NCI-H1694 (cell line): ENCODE measurements around the gene CEP72.
"Not testable (repeated sequence)": the region's sequence is repeated elsewhere in the genome, so short reads cannot be mapped to it uniquely, and the experiment has no call there.

Experiments used
- DNase-seq: peaks from one replicate; lab custom pipeline; 2025; lab: John Stamatoyannopoulos, UW

Gene CEP72

DNA sequence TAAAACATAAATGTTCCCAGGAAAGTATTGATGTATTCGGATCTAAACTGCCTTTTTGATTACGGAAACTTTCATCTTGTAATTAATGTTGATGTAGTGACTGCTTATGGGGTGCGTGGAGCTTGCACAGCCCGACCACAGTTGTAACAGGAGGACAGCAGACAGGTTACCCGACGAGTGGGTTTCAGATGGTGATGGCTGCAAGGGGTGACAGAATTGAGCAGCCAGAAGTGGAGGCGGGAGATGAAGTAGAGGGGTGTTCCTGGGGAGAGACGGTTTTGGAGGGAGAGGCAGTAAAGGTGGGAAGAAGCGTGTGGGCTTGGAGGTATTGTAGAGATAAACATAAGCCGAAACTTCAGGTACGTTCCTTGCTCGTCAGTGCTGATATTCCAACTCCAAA, 5.8 kb downstream of the CEP72 start:
- no peak for DNase-seq

DNA sequence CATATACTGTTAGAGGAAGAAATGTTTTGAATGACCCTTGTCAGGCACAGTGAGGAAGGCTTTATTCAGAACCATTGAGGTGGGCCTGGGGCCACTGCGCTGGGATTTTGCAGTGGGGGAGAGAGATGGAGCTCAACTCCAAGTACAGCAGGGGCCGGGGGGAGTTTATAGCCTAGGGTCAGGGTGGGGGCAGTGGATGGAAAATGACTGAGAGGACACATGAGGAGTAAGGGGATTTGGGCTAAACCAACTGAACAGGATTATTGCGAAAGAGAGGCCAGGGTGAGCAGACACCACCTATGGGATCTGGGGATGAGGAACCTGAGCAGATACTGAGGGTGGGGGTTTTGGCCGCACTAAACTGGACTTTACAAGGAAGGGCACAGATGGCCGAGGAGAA, 6.3 kb downstream of the CEP72 start:
- no peak for DNase-seq

DNA sequence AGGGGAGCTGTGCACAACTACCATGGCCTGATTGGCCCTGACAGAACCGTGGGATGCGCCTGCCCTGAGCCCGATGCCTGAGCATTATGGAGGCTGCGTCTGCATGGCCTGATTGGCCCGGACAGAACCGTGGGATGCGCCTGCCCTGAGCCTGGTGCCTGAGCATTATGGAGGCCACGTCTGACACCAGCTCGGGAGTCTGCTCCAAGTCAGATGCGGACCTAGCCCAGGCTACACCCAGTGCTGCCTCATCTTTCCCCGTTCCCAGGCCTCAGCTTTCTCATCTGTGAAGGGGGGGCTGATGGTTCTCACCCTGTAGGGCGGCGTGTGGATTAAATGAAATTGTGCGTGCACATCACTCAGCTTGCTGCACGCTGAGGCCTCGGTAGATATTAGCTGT, 7.3 kb downstream of the CEP72 start:
- no peak for DNase-seq

DNA sequence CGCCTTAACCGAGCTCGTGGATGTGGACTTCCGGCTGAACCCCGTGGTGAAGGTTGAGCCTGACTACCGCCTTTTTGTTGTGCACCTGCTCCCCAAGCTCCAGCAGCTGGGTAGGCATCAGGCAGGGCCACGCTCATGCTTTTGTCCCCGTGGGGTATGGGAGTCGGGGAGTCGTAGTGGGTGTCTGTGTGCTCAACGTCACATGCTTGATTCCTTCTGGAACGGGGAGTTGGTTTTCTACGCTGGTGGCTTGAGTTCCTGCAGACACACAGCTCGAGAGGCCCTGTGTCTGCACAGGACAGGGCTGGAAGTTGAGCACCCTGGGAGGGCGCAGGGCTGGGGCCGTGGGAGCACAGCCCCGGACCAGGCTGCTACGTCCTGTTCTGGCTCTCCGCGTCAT, 8.0 kb downstream of the CEP72 start:
- DNase-seq, result no peak

DNA sequence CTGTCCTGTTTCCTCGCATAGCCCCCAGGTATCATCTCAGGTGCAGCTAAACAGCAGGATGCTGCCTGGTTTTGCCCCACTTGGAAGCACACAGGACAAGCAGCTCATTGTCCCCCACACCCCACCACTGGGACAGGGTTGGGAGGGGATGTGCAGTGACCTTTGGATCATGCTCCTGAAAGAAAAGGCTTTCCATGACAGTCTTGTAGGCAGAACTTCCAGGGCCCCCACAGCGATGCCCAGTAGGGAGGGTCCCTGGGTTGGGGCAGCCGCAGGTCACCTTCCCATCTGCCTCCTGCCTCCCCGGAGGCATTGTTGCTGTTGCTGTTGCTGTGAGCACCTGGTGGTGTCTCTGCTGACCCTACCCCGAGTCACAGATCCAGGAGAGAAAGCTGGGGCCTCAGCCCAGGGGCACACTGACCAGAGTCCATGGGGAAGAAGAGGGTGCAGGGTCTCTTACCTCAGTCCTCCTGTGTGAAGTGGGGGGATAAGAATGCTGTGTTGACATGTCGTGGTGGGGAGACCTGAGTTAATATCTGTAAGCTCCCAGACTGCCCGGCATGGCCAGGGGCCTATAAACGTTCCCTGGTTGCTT, 8.5 kb downstream of the CEP72 start:
- DNase-seq, result no peak

DNA sequence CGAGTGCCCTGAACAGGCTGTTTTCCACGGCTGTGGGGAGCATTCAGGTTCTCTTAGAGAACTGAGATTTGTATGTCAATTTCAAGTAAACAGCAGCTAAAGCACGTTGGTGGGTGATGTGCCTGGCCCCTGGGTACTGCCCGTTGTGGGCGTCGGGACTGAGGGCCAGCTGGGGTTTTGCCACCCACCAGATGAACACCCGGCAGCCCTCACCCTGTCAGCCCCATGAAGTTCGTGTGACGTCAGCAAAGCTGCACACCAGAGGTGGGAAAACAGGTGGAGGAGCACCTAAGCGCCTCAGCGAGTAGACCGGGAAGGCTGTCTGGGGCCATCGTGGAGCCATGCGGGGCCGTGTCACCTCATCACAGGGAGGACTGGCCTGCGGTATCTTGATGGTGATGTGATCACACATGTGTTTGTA, 9.2 kb downstream of the CEP72 start:
- DNase-seq, result no peak

DNA sequence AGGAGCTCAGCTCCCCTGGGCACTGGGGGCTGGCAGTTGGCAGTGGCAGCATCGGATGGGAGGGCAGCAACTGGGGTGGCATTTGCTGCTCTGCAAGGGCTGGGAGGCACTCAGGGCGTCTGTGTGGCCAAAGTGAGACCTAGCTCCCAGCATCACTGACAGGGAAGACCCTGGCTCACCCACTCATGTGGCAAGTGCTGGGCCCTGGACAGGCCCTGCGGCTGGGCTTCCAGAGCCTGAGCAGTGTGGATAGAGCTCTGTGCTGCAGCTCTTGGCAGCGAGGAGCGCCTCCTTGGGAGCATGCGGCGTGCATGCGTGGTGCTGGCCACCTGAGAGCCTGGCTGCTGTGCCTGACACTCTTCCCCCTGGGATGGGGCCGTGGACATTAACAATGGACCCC, 10.2 kb downstream of the CEP72 start:
- no peak for DNase-seq

DNA sequence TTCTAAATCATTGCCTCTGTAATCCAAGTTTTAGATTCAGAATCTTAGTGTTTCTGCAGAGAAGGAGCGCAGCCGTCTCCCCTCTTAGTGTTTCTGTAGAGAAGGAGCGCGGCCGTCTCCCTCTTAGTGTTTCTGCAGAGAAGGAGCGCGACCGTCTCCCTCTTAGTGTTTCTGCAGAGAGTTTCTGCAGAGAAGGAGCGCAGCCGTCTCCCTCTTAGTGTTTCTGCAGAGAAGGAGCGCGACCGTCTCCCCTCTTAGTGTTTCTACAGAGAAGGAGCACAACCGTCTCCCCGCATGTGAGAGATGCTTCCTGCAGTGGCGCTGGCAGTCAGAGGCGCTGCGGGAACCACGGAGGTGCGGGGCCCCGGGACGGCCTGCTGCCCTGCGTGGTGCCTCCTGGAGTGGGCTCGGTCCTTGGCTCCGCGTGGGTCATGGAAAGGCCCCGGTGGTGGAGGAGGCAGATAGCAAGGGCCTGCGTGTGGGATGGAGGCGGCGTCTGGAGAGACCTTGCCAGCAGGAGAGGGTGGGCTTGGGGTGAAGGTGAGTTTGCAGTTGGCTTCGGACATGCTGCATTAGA, 10.9 kb downstream of the CEP72 start:
- no peak for DNase-seq

DNA sequence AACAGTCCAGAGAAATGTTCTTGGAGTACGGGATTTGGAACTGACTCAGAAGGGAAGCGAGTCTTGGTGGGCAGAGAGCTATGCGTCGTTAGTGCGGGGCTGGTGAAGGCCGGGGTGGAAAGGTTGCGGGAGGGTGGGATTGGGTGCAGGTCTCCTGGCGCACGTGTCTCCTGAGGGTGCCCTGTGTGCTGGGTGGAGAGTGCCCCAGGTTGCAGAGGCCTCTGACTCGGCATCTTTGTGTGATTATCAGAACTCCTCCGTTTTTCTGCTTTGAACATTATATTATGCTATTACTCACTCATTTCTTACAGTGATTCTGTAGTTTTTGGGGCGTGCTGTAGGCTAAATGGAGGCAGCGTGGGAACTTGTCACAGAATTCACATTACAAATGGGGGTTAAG, 11.4 kb downstream of the CEP72 start:
- no peak for DNase-seq

DNA sequence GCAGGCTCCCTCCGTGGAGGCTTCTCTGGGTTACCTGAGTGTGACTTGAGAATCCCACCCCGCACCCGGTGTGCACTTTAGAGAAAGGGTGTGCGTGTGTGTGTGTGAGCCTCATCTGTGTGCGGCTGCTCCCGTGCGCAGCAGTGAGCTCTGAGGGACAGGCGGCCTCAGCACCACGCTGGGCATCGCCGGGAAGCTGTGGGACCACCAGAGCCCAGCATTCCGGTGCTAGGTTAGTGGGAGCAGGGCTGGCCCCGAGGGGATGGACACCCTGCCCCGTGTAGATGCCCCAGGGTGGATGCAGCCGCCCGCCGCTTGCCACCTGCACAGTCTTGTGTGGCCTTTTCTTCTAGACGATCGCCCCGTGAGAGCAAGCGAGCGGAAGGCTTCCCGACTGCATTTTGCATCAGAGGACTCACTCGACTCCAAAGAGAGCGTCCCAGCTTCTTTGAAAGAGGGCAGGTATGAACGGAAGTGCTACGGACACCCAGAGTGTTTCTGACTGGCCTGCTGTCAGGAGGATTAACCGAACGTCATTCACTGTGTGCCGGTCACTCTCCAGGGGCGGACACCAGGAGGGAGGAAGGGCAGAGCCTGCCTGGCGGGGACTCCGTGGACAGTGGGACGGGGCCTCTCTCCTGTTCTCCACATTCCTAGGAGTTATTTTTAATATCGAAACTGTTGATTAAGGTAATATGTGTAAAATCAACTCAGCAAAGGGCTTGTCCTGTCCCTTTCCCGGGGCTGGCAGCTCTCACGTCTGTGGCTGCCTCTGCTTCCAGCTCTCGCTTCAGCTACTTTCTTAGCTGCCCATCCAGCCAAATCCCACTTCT, 12.2 kb downstream of the CEP72 start:
- no peak for DNase-seq

DNA sequence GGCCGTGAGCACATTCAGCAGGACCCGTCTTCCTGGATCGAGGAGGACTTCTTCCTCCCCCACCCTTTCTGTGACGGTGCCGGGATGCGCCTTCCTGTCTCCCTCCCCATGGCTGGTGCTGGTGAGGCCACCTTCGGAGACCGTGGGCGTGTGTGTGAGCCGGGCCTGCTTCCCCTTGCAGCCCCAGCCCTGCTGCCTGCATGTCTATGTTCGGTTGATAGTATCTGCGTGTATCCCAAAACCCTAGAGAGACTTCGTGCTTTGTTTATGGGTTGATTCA, 12.8 kb downstream of the CEP72 start:
- no peak for DNase-seq

DNA sequence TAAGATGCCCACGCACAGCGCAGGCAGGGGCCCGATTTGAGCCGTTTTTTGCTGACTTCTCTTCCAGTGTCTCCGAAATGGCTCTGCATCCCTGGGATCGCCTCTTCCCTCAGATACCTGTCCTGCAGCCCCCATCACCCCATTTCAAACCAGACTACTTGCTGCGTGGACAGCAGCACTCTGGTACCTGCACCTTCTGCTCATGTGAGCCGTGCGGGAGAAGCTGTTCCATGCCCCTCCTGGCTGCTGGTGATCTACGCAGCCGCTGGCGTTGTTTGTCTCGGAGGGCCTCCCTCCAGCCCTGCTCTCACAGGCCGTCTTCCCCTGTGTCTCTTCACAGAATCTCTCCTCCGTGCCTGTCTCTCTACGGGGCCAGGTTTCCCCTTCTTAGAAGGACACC, 13.4 kb downstream of the CEP72 start:
- DNase-seq, result no peak

DNA sequence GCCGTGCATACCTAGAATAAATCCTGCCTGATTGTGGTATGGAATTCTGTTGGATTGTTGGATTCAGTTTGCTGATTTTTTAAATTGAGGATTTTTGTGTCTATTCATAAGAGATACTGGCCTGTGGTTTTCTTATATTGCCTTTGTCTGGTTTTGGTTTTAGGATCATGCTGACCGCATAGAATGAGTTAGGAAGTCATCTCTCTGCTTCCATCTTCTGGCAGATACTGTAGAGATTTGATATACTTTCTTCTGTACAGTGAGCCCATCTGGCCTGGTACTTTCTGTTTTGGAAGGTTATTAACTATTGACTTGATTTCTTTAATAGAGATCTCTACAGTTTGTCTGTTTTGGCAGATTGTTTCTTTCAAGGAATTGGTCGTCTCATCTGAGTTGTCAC, 14.7 kb downstream of the CEP72 start:
- no peak for DNase-seq

DNA sequence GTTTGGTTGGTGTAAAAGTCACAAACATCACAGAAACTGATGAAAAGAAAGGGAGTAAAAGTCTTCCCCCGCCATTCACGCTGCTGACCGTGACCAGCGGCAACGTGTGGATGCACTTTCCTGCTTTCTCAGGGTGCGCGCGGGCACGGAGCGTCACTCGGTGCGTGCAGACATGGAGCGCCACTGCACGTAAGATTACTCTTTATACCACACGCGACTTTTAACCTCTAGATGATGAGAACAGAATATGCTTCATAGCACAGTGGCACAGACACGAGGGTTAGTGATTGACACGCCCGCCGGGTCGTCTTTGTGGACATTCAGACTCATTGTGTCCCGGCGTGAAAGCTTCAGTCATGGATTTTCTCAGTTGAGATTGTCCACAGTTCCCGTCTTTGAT, 15.7 kb downstream of the CEP72 start:
- no peak for DNase-seq

DNA sequence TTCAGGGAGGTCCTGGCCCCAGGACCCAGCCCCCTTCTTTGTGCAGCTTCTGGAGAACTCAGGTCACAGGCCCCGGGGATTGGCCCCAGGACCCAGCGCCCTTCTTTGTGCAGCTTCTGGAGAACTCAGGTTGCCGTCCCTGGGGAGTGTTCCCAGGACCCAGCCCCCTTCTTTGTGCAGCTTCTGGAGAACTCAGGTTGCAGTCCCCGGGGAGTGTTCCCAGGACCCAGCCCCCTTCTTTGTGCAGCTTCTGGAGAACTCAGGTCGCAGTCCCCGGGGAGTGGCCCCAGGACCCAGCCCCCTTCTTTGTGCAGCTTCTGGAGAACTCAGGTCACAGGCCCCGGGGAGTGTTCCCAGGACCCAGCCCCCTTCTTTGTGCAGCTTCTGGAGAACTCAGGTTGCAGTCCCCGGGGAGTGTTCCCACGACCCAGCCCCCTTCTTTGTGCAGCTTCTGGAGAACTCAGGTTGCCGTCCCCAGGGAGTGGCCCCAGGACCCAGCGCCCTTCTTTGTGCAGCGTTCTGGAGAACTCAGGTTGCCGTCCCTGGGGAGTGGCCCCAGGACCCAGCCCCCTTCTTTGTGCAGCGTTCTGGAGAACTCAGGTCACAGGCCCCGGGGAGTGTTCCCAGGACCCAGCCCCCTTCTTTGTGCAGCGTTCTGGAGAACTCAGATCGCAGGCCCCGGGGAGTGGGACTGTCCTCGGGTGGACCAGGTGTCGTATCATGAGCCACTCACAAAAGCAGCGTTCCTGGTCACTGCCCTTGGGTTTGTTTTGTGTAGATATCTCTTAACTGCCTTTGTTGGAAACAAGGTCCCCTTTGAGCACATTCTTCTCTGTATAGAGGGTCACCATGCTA, 16.4 kb downstream of the CEP72 start:
- not testable (repeated sequence) for DNase-seq

DNA sequence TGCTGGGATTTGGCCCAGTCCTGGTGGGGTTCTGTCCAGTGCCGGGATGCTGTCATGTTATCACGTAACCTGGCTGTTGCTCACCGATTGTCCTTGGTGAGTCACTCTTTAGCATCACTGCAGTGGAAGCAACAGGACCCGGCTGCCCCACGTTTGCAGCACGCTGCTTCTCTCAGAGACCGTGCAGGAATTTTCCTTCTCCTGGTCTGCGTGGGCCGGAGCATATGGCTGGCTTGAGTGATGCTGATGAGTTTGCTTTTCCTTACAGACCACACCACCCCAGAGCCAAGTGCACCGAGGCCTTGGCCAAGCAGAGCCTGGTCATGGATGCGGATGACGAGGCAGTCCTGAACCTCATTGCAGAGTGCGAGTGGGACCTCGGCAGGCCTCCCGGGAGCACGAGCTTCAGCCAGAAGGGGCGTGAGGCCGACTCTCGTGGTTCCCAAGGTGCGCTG, 21.4 kb downstream of the CEP72 start:
- DNase-seq, result no peak

DNA sequence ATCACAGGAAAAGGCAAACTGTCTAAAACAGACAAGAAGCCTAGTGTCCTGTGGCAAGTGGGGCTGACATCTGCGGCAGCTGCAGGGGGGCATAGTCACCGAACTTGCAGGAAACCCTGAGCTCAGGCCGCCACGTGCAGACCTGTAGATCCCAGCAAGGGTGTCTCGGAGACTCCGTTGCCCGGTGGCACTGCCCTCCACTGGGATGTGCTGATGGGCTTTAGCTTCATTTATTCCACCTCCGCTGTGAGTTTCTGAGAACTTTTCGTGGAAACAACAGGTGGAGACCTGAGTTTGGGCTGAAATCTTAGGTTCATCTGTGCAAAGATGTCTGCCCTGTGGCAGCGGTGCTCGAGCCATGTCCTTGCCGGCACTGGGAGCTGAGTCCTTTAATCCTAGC, 22.1 kb downstream of the CEP72 start:
- DNase-seq, result no peak

DNA sequence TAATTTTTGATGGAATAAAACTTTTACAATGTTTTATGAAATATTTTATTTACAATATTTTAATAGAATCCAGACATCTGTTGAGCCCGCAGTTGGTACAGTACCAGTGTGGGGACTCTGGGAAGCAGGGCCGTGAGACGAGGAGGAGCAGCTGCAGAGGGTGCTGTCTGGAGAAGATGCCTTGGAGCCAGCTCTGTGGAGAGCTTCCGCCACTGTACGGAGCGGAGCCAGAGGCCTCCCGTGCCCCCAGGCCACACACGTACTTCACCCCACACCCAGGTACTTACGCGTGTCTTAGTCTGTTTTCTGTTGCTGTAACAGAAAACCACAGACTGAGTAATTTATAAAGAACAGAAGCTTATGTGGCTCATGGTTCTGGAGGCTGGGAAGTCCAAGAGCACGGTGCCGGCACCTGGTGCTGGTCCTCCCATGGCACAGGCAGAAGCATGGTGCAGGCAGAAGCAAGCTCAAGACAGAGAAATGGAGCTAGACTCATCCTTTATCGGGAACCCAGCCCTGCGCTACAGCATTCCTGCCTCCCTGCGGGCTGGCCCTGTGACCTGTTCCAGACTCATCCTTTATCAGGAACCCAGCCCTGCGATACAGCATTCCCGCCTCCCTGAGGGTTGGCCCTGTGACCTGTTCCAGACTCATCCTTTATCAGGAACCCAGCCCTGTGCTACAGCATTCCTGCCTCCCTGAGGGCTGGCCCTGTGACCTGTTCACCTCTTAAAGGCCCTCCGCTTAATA, 23.3 kb downstream of the CEP72 start:
- no peak for DNase-seq

DNA sequence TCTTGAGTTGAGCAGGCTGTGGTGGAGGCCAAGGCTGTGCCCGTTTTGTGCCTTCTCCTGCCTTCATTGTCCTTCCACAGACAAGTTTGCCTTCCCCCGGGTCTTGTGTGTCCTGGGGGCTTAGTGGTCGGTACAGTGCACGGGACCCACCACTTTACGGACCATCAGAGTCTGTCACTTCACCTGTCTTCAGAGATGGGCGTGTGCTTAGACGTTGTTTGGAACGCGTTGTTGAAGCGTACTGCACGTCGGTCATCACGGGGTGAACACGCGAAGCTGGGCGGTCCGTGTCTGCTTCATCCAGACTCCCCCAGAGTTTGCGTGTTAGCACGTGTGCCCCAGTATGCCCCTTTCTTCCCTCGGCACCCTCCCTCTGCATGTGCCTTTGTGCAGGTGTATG, 24.8 kb downstream of the CEP72 start:
- DNase-seq, result no peak

DNA sequence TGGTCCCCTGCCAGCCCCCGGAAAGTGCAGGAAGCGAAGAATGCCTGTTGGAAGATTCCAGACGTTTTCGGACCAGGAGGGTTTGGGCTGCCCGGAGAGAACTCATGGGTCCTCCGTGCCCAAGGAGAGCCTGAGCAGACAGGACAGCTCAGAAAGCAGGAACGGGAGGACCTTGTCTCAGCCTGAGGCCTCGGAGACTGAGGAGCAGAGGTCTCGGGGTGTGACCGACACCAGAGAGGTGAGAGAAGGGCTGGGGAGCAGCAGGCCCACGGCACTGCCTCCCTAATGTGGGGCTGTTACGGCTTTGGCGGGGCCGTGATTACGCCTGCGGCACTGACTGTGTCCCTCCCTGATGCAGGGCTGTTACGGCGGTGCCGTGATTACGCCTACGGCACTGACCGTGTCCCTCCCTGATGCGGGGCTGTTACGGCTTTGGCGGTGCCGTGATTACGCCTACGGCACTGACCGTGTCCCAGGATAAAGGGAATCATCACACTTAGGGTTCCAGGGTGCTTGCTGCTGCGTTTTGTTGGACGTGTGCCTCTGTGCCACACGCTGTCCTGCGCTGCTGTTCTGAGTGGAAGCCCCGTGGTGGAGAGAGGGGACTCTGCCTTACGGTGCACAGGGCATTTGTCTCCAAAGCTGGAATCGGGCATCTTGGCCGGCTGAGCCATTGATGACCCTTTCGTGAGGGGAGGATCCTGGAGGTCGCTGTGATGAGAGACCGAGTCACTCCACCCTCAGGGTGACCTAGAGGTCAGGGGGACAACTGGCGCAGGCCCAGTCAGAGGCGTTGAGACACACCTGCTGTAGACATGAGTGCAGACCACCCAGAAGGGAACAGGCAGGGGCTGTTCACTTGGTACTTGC, 25.7 kb downstream of the CEP72 start:
- DNase-seq, result no peak
